HUES48 (cell line): Measurements from ENCODE around the gene PVALEF.

ENCODE experiments used
- H3K27ac ChIP-seq: one replicate; pipeline ENCODE4 v1.7.0; 2013; ENCODE audit warnings: low read depth, low read length, inconsistent platforms
- H3K27me3 ChIP-seq: 2 replicates; pipeline ENCODE4 v1.6.1; 2013; ENCODE audit warnings: mild to moderate bottlenecking, low read length; ENCODE audit not compliant: control insufficient read depth, insufficient read depth
- H3K36me3 ChIP-seq: 2 replicates; pipeline ENCODE4 v1.6.1; 2013; ENCODE audit warnings: low read length; ENCODE audit not compliant: control insufficient read depth, insufficient read depth
- H3K4me1 ChIP-seq: 2 replicates; pipeline ENCODE4 v1.6.1; 2013; ENCODE audit warnings: mild to moderate bottlenecking, low read length; ENCODE audit not compliant: control insufficient read depth, insufficient read depth
- H3K4me3 ChIP-seq: 2 replicates; pipeline ENCODE4 v1.5.1; 2013; ENCODE audit warnings: mild to moderate bottlenecking, low read depth, low read length
- H3K9ac ChIP-seq: 2 replicates; pipeline ENCODE4 v1.6.1; 2013; ENCODE audit warnings: mild to moderate bottlenecking, low read depth, low read length, moderate library complexity
- H3K9me3 ChIP-seq: 2 replicates; pipeline ENCODE4 v1.6.1; 2013; ENCODE audit warnings: low read length; ENCODE audit not compliant: control insufficient read depth, insufficient read depth

Gene PVALEF

DNA sequence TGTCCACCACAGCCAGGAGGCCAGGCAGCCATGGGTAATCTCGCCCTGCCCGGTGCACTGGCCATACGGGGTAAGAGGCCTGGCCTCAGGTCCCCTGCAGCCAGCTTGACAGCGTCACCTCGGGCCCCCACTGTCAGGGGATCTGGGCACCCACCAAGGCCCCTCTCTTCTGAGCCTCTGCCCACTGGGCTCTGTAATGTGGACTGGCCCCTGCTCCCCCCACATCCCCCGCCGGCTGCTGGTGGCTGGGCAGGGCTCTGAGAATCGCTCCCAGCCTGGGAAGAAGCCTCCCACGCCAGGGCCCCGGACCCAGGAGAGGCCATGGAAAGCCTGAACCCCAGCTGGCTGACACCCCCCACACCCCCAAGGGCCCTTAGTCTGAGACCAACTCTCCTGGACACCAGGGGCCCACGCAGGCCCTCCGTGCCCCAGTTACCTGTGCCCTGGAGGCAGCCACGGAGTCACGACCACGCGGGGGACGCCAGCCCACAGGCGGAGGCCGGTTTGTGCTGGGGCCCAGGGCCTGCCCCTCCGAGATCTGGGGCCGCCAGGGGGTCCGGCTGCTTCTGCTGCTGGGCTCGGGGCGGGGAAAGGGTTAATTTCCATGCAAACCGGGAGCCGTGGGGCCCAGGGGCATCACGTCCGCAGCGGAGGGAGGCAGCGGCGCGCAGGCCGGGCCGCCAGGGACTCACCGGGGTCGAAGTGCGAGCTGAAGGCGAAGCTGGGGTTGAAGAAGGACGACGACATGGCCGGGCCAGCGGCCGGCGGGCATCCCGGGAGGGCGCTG lies at the start of gene PVALEF:
TSS of gene PVALEF (plus strand) at position 262 of the 787 bp plus-strand sequence. CDS start 15,720 bp downstream, outside the sequence.
- Histone ChIP-seq H3K4me3 (peak within 1 kb of the TSS; percentile 50; the same call in 1 of the 2 replicates), H3K27ac (no peak within 1 kb of the TSS), H3K36me3 (no peaks in the 10 kb centered on the region), H3K27me3 (peaks cover 8% of the 10 kb centered on the region), H3K9me3 (no peaks in the 10 kb centered on the region), H3K9ac (no peak within 1 kb of the TSS), H3K4me1 (no peaks in the 10 kb centered on the region)

DNA sequence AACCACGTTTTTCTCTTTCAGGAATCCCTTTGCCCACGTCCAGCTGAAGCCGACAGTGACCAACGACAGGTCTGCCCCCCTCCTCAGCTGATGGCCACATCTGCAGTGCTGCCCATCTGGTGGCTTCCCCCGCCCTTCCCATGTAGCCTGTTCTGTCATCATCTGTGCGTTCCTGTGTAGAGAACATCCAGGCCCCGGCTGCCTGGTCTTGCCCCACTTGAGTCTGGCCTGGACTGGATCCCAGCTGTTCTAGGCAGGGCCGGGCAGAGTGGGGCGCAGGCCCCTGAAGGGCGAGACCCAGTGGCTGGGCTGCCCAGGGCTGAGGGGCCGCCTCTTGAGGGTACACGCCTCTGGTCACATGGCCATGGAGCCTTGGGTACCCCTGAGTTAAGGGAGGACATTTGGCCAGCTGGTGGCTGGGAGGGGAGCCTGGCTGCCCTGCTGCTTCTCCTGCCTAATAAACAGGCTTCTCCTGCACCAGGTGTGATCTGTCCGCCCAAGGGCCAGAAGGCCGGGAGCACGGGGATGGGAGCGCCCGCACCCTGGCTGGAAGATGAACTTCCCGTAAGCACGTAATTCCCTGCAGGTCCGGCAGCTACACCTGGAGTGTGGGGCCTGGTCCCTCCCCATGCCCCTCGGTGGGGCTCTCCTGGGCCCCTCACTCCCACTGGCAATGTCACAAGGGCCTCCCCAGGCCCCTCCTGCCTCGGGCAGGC lies 49.4 kb upstream of the PVALEF start:
- Histone ChIP-seq H3K4me3 (no peak overlapping the region), H3K27me3 (no peaks in the 10 kb centered on the region), H3K4me1 (no peaks in the 10 kb centered on the region), H3K36me3 (no peaks in the 10 kb centered on the region), H3K27ac (no peak overlapping the region), H3K9ac (no peak overlapping the region), H3K9me3 (no peaks in the 10 kb centered on the region)

DNA sequence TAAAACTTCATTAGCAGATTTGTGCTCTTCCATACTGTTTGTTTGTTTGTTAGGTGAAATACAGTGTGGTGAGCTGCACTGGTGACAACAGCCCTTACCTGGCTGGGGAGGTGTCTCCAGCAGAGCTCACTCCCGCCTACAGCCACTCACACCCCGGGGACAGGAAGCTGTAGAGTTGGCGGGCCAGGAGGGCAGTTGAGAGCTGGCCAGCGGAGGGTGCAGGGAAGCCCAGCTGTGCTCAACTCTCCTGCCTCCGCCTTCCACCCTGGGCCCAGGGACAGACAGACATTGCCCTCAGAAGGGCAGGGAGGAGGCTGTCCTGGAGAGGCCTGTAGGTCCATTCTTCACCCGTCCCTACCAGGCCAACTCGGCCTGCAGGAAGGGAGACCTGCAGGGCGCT lies 48.6 kb upstream of the PVALEF start:
- no peaks in the 10 kb centered on the region for H3K9me3 ChIP-seq
- H3K27ac ChIP-seq, result no peak overlapping the region
- no peaks in the 10 kb centered on the region for H3K4me1 ChIP-seq
- no peaks in the 10 kb centered on the region for H3K27me3 ChIP-seq
- H3K36me3 ChIP-seq, result no peaks in the 10 kb centered on the region
- no peak overlapping the region for H3K4me3 ChIP-seq
- H3K9ac ChIP-seq, result no peak overlapping the region

DNA sequence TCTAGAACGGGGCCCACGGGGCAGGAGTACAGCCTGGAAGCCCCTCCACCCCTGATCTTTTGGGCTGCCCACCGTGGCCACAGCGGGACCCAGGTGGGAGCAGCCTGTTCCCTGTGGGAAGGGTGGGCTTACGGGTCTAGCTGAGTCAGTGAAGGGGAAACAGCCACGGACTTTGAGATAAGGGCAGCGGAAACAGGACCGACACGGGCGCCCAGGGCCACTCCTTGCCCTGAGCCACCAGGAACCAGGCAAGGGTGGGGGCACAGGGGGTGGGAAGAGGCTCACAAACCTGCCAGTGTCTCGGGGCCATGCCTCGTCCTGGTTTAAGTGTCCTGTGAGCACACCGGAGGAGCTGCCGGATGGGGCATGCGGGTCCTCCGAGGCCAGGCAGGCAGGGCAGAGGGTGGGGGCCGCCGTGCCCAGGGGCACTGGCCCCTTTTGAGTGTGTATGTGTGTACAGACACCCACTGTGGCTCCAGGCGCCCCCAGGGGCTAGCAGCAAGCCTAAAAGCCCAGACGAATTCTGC lies 47.6 kb upstream of the PVALEF start:
- Histone ChIP-seq H3K4me3 (no peak overlapping the region), H3K4me1 (no peaks in the 10 kb centered on the region), H3K36me3 (no peaks in the 10 kb centered on the region), H3K27ac (no peak overlapping the region), H3K9me3 (no peaks in the 10 kb centered on the region), H3K27me3 (no peaks in the 10 kb centered on the region), H3K9ac (no peak overlapping the region)

DNA sequence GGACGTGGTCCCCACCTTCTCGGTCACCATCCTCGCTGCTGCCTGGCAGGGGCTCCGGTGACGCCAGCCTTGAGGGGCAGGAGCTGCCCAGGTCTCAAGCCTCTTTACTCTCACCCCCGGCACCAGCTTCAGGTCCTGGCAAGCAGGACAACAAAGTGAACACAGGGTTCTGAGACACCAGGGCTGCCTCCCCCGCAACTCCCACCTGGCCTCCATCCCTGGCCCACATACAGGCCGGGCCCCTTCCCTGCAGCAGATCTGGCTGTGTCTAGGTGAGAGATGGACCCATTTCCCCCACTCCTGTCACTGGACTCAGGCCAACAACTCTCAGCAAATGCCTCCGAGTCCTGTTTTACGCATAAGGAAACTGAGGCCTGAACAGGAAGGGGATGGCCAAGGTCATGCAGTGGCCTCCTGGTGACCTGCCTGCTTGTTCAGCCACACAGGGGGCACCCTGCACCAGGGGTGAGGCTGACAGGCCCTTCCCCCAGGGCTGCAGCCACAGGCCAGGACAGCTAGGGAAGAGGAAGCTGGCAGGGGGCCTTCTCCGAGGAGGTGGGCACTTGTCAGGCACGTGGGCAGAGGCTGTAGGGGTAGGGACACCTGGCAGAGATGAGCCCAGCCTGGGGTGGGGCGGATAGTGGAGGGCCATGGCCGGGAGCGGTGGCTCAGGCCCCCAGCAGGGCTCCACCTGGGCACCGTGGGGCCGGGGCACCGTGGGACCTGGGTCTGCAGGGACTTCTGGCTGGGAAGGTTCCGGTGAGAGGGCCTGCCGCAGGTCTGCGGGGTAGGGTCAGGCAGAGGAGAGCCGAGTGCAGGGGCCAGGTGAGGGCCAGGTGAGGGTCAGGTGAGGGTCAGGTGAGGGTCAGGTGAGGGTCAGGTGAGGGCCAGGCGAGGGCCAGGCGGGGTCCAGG lies 46.7 kb upstream of the PVALEF start:
- H3K27me3 ChIP-seq, result no peaks in the 10 kb centered on the region
- peak overlapping the region; percentile 59; the same call in 1 of the 2 replicates for H3K4me3 ChIP-seq
- no peaks in the 10 kb centered on the region for H3K4me1 ChIP-seq
- H3K27ac ChIP-seq, result no peak overlapping the region
- H3K9ac ChIP-seq, result no peak overlapping the region
- H3K9me3 ChIP-seq, result no peaks in the 10 kb centered on the region
- H3K36me3 ChIP-seq, result no peaks in the 10 kb centered on the region

DNA sequence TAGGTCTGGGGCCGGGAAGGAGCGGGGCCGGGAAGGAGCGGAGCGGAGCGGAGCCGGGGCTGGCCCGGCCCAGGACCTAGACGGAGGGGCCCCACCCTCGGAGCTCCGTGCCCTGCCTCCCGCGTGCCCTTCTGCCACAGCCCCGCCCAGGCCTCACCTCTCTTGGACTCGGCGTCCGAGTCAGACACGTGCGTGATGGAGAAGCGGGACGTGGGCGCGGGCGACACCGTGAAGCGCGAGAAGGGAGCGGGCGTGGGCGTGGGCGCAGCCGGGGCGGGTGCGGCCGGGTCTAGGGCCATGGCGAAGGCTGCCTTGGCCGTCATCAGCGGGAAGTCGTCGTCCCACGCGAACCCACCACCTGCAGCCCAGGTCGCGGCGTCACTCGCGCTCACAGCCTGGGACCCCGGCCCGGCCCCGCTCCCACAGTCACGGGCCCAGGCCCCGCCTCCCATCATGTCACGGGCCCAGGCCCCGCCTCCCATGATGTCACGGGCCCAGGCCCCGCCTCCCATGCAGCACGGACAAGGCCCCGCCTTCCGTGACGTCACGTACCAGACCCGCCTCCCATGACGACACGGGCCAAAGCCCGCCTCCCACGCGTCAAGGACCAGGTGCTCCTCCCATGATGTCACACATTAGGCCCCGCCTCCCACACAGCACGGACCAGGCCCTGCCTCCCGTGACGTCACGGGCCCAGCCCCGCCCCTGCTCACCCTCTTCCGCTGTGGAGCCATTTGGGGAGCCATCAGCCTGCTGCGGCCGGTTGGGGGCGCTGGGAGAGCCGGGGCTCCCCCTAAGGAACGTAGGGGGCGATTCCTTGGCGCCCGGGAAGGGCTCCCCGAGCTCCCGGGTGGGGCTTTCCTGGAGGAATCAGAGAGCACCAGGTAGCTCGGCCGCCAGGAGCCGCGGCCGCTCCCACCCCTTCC lies 45.8 kb upstream of the PVALEF start:
- Histone ChIP-seq H3K36me3 (no peaks in the 10 kb centered on the region), H3K4me1 (no peaks in the 10 kb centered on the region), H3K27me3 (no peaks in the 10 kb centered on the region), H3K9ac (no peak overlapping the region), H3K27ac (no peak overlapping the region), H3K9me3 (no peaks in the 10 kb centered on the region), H3K4me3 (peak overlapping the region; percentile 59)

DNA sequence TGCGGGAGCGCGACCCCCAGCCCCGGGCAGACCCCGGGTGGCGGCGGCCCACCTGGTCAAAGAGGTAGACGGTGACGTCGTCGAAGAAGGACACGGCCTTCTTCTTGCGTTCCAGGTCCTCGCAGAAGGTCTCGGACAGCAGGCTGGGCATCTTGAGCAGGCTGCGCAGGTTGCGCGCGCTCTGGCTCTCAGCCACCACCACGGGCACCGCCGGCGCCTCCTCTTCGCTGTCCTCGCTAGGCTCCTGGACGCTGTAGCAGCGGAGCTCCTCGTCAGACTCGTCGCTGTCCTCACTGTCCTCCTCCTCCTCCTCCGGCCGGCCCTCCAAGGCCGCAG lies 45.2 kb upstream of the PVALEF start:
- Histone ChIP-seq H3K4me3 (no peak overlapping the region), H3K27me3 (no peaks in the 10 kb centered on the region), H3K27ac (no peak overlapping the region), H3K36me3 (no peaks in the 10 kb centered on the region), H3K4me1 (no peaks in the 10 kb centered on the region), H3K9me3 (no peaks in the 10 kb centered on the region), H3K9ac (no peak overlapping the region)

DNA sequence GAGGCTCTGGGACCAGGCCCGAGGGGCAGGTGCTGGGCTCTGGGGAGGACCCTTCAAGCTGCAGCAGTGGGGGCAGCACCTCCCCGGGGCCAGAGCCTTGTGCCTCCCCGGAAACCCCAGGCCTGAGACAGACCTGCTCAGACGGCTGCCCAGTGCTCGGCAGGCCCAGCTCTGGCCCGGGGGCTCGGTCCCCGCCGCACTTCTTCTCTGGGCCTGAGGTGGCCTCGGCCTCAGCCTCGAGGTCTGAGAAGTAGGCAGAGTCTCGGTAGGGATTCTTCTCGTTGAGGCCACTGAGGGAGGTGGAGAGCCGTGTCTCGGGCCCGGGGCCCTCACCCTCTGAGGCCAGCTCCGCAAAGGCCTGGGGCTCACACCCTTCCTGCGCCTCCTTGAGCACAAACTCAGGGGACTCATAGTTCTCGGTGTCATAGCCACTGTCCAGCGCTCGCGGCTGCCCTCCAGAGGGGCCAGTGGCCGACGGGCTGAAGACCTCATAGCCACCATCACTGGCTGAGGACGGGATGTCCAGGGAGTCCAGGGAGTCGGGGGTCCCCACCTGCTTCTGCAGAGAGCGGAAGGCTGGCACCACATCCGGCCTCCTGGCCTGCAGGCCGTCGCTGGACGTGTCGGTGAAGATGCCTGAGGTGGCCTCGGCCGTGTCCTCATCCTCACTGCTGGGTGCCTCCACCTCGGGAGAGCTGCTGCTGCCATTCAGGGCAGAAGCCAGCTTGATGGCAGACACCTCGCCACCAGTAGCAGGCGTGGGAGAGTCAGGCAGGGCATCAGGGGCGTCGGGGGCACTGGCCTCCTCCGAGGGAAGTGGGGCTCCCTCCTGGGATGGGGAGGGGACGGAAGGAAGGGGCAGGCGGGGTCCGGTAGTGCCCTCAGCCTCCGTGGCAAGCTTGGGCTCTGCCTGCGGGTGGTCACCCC lies 44.3 kb upstream of the PVALEF start:
- no peak overlapping the region for H3K9ac ChIP-seq
- no peak overlapping the region for H3K4me3 ChIP-seq
- H3K4me1 ChIP-seq, result no peaks in the 10 kb centered on the region
- no peaks in the 10 kb centered on the region for H3K27me3 ChIP-seq
- H3K9me3 ChIP-seq, result no peaks in the 10 kb centered on the region
- H3K27ac ChIP-seq, result no peak overlapping the region
- no peaks in the 10 kb centered on the region for H3K36me3 ChIP-seq

DNA sequence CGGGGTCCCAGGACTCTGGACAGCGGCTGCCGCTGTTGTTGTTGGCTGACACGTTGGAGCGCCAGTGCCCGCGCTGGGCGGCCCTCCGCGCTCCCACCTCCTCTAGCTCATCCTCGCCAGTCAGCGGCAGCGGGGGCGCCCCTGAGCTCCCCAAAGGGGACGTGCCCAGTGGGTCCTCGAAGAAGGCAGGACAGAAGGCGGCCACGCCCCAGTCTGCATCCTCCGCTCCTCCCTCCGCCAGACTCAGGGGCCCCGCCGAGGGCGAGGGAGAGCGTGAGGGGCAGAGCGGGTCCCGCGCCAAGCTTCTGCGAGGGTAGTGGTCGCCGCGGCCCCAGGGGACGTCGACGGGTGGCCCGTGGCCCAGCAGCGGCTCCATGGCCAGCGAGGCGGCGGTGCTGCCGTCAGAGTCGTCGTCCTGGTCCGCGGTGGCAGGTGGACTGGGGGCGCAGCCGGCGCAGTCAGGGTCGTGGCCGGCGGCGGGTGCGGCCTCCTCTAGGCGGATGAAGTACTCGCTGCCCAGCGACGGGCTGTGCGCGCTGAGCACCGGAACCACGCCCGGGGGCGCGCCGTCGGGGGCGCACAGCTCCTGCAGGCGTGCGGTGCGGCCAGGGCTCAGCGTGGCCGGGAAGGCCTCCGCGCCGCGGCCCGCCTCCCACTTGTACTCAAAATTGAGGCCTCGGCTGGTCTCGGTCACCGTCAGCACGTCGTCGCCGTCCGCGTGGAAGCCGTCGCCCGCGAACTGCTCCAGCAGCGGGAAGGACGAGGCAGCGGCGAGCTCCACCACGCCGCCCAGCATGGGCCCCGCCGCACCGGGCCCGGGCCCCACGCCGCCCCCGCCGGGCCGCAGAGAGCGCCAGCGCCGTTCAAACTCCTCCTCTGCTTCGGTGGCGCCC lies 43.2 kb upstream of the PVALEF start:
- Histone ChIP-seq H3K27me3 (no peaks in the 10 kb centered on the region), H3K4me3 (no peak overlapping the region), H3K4me1 (no peaks in the 10 kb centered on the region), H3K36me3 (no peaks in the 10 kb centered on the region), H3K9me3 (no peaks in the 10 kb centered on the region), H3K27ac (no peak overlapping the region), H3K9ac (no peak overlapping the region)
